Activated naive CD4-positive, alpha-beta T cell treated with anti-CD3 and anti-CD28 coated beads for 36 hours (primary cell): ENCODE results near the gene SHISA6. TPM values are rescaled to one million over a fixed set of nuclear protein-coding genes. Genes with fewer than 3 reads are reported as not detected.

ENCODE experiments used
- CTCF ChIA-PET: fragments of 350-600 bp; sonication (Branson Sonifier 250); formaldehyde crosslinking; loops from one replicate; lab custom pipeline; 2021; ENCODE audit warnings: antibody characterized with exemption; lab: Charles Lee
- DNase-seq: peaks from one replicate; pipeline ENCODE4 v3.0.0-alpha.2; 2020
- H3K27ac Mint-ChIP-seq: one replicate; pipeline ENCODE4 v1.8.0; 2021; ENCODE audit warnings: mild to moderate bottlenecking, mixed read lengths
- H3K27me3 Mint-ChIP-seq: one replicate; pipeline ENCODE4 v1.8.0; 2021; ENCODE audit warnings: low read depth, mixed read lengths
- H3K36me3 Mint-ChIP-seq: one replicate; pipeline ENCODE4 v1.8.0; 2021; ENCODE audit warnings: low read depth, mixed read lengths
- H3K4me1 Mint-ChIP-seq: one replicate; pipeline ENCODE4 v1.8.0; 2021; ENCODE audit warnings: low read depth, mixed read lengths
- H3K4me3 Mint-ChIP-seq: one replicate; pipeline ENCODE4 v1.8.0; 2021; ENCODE audit warnings: mild to moderate bottlenecking, moderate library complexity, mixed read lengths
- H3K9me3 Mint-ChIP-seq: one replicate; pipeline ENCODE4 v1.8.0; 2021; ENCODE audit warnings: mixed read lengths
- intact Hi-C: fragments of 100-400 bp; cut with micrococcal nuclease; formaldehyde crosslinking; loops from one replicate; pipeline ENCODE4 v1.15.1; 2023
- total RNA-seq, 2 experiments: library from RNA; stranded (reverse); gene quantifications; one replicate each; pipeline ENCODE4 v1.2.3, GENCODE V29; 2021

SHISA6 gene
- total RNA-seq, 2 experiments from 2014 or later = not detected

DNA sequence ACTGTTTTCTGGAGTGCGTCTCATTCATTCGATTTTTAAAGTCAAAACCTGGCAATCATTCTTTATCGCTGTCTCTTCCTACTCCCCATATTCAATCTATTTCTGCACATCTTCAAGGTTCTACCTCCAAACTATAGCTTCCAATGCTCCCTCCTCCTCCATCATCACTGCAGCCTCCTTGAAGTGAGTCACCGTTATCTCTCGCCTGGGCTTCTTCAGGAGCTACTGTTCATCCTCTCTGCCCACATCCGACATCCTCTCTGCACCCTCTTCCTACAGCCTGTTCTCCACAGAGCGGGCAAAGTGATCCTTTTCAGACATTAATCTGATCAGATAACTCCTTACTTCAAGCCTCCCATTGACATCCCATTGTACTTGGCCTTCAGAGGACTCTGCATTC lies 213.1 kb downstream of the SHISA6 start:
- CTCF ChIA-PET = no interaction called here
- no peak overlapping the region for H3K4me3 Mint-ChIP-seq
- no peak overlapping the region for H3K27ac Mint-ChIP-seq
- DNase-seq = no peak
- H3K36me3 Mint-ChIP-seq = no peaks in the 10 kb centered on the region
- intact Hi-C loops = no loop called here
- no peaks in the 10 kb centered on the region for H3K4me1 Mint-ChIP-seq
- peaks cover 2% of the 10 kb centered on the region for H3K27me3 Mint-ChIP-seq
- peaks cover 11% of the 10 kb centered on the region for H3K9me3 Mint-ChIP-seq

DNA sequence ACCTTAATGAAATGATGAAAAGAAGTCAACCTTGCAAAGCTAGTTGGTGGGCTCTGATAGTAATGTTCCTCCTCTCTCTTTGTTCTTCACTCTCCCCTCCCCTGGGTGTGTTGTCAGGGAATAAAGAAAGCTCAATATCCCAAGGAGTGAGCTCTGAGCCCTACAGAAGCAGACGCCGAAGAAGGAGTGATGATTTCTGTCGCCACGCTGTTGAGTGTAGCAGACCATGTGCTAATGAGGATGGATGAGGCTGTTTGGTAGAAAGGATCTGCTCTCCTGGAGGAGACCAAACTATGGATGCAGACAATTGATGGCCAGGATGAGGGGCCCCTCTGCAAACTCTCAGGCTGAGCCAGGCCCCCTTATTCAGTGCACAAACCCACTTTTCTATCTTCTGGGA lies 217.3 kb downstream of the SHISA6 start:
- intact Hi-C loops = no loop called here
- Mint-ChIP-seq H3K36me3 (no peaks in the 10 kb centered on the region), H3K4me3 (no peak overlapping the region)

DNA sequence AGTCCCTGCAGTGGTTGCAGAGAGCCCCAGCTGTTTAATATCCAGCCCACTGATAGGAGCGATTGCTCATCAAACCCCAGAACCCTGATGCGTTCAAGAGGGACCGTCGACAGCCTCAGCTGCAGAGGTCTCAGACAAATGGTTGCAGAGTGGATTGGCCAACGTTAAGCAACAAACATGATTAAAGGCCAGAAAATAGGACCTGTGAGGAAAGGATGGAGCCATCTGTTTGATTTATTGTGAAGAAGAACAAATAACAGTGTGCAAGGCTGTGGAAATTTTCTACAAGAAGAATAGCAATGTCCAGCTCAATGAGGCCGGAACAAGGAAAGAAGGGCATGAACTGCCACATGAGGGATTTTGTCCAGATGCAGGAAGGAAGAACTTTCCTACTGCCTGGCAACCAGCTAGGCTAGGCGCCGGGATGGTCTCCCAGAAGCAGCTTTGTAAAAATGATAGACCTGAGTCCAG lies 218.9 kb downstream of the SHISA6 start:
- H3K9me3 Mint-ChIP-seq = peaks cover 3% of the 10 kb centered on the region
- CTCF ChIA-PET = no interaction called here
- intact Hi-C loops = no loop called here
- peaks cover 2% of the 10 kb centered on the region for H3K27me3 Mint-ChIP-seq
- H3K36me3 Mint-ChIP-seq = no peaks in the 10 kb centered on the region
- no peak overlapping the region for H3K27ac Mint-ChIP-seq
- no peak for DNase-seq
- H3K4me3 Mint-ChIP-seq = no peak overlapping the region
- H3K4me1 Mint-ChIP-seq = no peaks in the 10 kb centered on the region

More for the DNA sequence above, 217.3 kb downstream of the SHISA6 start:
- H3K27me3 Mint-ChIP-seq = peaks cover 2% of the 10 kb centered on the region
- H3K27ac Mint-ChIP-seq = no peak overlapping the region
- CTCF ChIA-PET = no interaction called here
- no peak for DNase-seq
- peaks cover 6% of the 10 kb centered on the region for H3K9me3 Mint-ChIP-seq
- H3K4me1 Mint-ChIP-seq = no peaks in the 10 kb centered on the region

DNA sequence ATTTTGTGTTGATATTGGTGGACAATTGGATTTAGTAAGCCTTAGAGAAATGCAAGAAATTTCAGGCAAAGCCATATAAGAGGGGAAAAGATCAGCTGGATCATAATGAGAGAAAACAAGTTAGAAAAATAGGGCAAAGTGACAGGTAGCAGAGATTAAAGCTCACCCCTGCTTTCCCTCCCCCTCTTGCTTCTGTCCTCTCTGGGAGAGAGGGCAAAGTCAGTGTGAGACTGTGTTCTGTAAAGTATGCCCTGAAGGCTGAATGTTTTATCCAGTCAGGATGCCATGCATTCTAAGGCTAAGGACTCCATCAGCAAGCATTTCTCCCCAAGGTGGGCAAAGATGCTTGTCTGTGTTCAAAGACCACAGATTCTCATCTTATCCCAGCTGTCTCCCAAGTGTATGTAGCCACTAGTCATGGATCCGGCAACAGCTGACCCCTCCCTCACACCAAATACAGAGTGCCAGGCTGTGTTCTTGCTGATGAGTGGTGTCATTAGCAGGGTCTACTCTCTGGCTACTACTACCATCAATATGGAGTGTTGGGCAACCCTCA lies 221.1 kb downstream of the SHISA6 start:
- Mint-ChIP-seq H3K4me3 (no peak overlapping the region), H3K27me3 (peaks cover 1% of the 10 kb centered on the region), H3K9me3 (peaks cover 2% of the 10 kb centered on the region), H3K4me1 (no peaks in the 10 kb centered on the region), H3K27ac (no peak overlapping the region), H3K36me3 (no peaks in the 10 kb centered on the region)
- DNase-seq = no peak
- intact Hi-C loops = no loop called here
- CTCF ChIA-PET = no interaction called here

DNA sequence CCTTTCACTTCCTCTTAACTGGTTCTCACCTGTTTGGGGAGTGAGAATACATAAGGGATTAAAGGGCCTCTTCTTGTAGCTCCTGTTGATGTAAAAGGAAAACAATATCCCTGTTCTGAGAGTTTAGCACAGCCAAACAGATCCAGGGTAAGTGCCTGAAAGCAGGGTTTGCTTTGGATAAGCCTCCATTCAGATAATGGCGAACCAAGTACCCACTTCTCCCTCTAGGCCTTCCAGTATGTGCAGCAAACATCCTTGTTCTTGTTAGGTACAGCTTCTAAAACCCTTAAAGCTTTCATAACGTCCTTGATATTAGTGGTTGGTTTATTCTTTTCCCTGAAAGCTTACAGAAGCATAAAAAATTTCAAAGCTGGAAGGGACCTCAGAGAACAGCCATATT lies 226.6 kb downstream of the SHISA6 start:
- H3K9me3 Mint-ChIP-seq = peaks cover 3% of the 10 kb centered on the region
- DNase-seq = no peak
- H3K36me3 Mint-ChIP-seq = no peaks in the 10 kb centered on the region
- H3K4me1 Mint-ChIP-seq = no peaks in the 10 kb centered on the region
- H3K27me3 Mint-ChIP-seq = no peaks in the 10 kb centered on the region
- no peak overlapping the region for H3K4me3 Mint-ChIP-seq
- CTCF ChIA-PET = no interaction called here
- no peak overlapping the region for H3K27ac Mint-ChIP-seq
- intact Hi-C loops = no loop called here

DNA sequence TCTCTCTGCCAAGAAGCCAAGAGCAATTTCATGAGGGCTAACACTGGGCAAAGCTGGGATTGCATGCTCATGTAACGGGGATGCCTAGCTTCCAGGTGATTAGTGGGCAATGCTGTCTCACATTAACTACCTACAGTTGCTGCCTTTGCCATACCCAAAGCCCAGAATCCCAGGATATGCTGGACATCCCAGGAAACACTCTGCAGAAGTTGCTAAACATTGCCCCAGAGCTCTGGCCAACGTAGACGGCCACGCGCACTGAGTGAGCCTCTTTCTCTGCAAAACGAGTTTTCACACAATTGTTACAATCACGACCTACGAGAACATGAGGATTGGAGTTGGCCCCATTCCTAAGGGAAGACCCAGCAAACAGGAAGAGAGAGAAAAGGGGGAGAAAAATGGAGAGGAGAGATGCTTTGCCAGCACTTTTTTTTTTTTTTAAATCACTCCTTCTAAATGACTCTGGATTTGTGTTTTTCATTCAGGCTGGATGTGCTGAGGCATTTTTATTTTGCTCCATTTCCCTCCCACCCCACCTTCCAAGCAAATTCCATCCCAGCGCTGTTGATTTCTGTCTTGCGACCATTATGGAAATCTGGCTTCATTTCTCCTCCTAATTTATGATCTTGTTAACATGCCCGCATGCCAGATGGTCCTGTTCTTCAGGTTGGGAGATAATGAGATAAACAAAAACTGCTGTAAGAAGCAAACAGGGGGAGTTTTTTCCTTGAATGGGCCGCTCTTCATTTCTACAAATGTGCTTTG lies 244.5 kb downstream of the SHISA6 start:
- Mint-ChIP-seq H3K36me3 (no peaks in the 10 kb centered on the region), H3K27me3 (no peaks in the 10 kb centered on the region), H3K4me1 (no peaks in the 10 kb centered on the region), H3K4me3 (no peak overlapping the region), H3K27ac (no peak overlapping the region), H3K9me3 (peaks cover 3% of the 10 kb centered on the region)
- intact Hi-C loops = no loop called here
- no peak for DNase-seq
- CTCF ChIA-PET = no interaction called here

DNA sequence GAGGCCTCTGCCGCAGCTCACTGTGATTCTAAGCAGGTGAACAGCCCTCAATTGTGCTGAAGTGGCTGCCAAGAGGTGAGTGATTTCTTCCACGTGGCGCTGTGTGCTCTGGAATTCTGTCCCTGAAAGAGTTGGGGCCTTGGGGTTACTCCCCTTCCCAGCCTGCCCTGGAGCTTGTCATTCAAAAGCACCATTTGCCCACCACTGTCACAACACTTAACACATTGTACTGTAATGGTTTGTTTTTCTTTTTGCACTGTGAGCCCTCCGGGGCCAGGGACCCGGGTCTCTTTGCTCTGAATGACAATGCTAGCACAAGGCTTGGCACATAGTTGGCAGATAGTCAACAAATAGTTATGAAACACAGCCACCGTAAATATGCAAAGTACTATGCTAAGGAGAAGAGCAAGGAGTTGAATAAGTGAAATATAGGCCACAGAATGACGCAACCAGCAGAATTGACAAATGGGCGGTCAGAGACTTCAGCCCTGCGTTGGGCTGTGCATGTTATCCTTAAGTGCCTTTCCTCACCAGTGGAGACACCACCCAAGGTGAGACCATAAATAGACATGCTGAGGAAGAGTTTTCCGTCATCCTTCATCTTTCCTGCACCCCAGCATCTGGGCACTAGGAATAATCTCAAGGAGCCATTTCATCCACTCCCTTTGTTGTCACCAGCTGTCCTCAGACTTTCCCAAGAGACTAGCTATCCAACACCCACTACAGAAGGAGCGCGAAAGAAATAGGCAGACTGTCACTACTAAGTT lies 245.3 kb downstream of the SHISA6 start:
- CTCF ChIA-PET = no interaction called here
- Mint-ChIP-seq H3K27ac (no peak overlapping the region), H3K9me3 (peaks cover 3% of the 10 kb centered on the region), H3K4me3 (no peak overlapping the region), H3K36me3 (no peaks in the 10 kb centered on the region), H3K27me3 (no peaks in the 10 kb centered on the region), H3K4me1 (no peaks in the 10 kb centered on the region)
- DNase-seq = no peak
- intact Hi-C loops = no loop called here

DNA sequence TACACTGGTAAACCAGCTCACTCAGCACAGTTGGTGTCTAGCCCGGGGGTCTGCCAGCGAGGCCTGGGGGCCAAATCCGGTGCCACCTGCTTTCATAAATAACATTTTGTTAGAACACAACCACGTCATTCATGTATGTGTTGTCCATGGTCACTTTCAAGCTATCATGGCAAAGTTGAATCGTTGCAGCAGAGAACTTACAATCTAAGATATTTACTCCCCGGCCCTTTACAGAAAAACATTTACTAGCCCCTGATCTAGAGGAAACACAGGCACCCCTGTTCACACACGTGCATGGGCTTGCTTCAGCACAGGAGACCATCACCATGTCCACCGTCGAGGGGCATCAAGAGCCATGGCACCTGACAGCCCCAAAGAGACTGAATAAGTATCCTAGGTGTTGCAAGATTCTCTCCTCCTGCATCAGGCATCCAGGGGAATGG lies 245.9 kb downstream of the SHISA6 start:
- CTCF ChIA-PET = no interaction called here
- Mint-ChIP-seq H3K36me3 (no peaks in the 10 kb centered on the region), H3K27me3 (no peaks in the 10 kb centered on the region), H3K4me1 (no peaks in the 10 kb centered on the region), H3K9me3 (peaks cover 5% of the 10 kb centered on the region), H3K4me3 (no peak overlapping the region), H3K27ac (no peak overlapping the region)
- intact Hi-C loops = no loop called here
- DNase-seq = no peak

DNA sequence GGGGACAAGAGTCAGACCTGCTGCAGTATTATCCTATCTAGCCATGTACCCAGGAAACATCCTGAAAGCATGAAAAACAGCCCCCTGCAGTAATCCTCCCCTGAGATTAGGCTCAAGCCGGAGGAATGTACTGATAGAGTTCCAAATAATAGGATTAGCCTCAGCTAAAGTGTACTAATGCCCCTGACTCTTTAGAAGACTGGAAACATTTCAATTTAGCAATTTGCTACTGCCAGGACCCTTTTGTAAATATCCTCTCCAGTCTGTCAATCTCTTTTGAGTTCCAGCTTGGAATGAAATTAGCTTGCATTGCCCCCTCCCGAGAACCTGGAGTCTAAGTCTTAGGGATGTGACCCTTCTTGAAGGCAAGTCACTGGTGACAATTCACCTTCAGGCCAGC lies 246.5 kb downstream of the SHISA6 start:
- Mint-ChIP-seq H3K4me3 (no peak overlapping the region), H3K9me3 (peaks cover 7% of the 10 kb centered on the region), H3K27me3 (no peaks in the 10 kb centered on the region), H3K4me1 (no peaks in the 10 kb centered on the region), H3K27ac (no peak overlapping the region), H3K36me3 (no peaks in the 10 kb centered on the region)
- no peak for DNase-seq
- CTCF ChIA-PET = no interaction called here
- intact Hi-C loops = no loop called here

DNA sequence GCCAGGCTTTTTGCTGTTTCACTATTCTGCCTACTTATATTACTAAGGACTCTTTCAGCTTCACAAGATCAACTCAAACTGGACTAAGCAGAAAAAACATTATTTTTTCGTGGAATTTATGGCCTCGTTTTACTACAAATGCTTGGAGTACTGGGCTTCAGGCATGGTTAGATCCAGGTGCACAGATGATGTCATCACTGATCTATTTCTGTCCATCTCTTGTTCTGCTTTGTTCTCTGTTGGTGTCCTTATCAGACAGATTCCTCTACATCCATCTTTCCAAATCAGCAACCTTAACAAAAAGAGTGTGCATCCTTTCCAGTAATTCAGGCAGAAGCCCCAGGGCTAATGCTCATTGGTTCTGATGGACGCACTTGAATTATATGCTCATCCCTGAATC lies 247.4 kb downstream of the SHISA6 start:
- H3K4me1 Mint-ChIP-seq = no peaks in the 10 kb centered on the region
- no peaks in the 10 kb centered on the region for H3K27me3 Mint-ChIP-seq
- H3K4me3 Mint-ChIP-seq = no peak overlapping the region
- peaks cover 11% of the 10 kb centered on the region for H3K9me3 Mint-ChIP-seq
- CTCF ChIA-PET = no interaction called here
- no peak overlapping the region for H3K27ac Mint-ChIP-seq
- intact Hi-C loops = no loop called here
- DNase-seq = no peak
- H3K36me3 Mint-ChIP-seq = no peaks in the 10 kb centered on the region

DNA sequence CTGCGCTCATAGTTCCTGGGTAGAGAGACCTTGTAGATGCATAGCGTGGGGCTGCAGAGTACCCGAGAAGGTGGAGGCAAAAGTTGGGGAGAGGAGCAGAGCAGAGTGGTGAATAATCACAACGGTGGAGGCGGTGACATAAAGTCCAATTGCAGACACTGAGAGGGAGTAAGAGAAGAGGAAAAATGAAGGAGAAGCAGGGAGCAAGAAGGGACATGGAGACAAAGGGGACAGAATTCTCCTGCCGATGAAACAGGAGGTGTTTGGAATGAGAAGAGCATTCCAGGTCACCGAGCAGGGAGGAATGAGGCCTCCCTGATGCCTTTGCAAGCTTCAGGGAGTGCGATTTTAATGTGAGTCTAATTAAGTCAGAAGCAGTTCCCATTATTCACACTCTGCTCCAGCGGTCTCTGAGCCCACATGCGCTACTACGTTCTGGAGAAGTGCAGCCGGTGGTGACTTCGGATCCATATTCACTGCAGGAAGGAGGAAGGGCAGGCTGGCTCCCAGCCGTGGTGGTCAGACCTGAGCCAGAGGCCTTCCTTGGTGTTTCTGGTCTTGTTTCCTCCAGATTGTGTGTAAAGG lies 249.2 kb downstream of the SHISA6 start:
- no peak for DNase-seq
- no peaks in the 10 kb centered on the region for H3K4me1 Mint-ChIP-seq
- H3K4me3 Mint-ChIP-seq = no peak overlapping the region
- no peak overlapping the region for H3K27ac Mint-ChIP-seq
- H3K9me3 Mint-ChIP-seq = peaks cover 11% of the 10 kb centered on the region
- intact Hi-C loops = no loop called here
- no peaks in the 10 kb centered on the region for H3K36me3 Mint-ChIP-seq
- CTCF ChIA-PET = no interaction called here
- no peaks in the 10 kb centered on the region for H3K27me3 Mint-ChIP-seq

DNA sequence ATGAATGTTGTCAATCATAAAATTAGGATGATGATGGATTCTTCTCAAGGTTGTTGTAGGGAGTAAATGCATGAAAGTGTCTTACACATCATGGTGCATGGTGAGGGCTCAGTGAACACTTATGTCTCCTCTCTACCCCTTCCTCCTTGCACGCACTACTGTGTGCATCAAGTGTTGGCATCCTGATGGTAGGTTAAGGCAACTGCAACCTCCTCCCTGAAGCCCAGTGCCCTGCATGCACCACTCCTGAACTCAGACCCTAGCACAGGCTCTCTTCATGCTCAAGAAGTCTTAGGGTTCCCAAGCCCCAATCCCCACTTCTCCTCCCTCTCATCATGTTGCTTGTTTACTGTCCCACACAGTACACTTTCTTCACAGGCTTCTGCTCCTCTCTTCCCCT lies 251.5 kb downstream of the SHISA6 start:
- Mint-ChIP-seq H3K9me3 (peaks cover 11% of the 10 kb centered on the region), H3K4me3 (no peak overlapping the region), H3K27ac (no peak overlapping the region), H3K4me1 (no peaks in the 10 kb centered on the region), H3K36me3 (no peaks in the 10 kb centered on the region), H3K27me3 (no peaks in the 10 kb centered on the region)
- CTCF ChIA-PET = interaction anchor here (0.6 kb wide), 1 partner anchor 9 kb away, joined by 3 read pairs; no protein-coding TSS in a partner anchor
- intact Hi-C loops = no loop called here
- DNase-seq = no peak
